Measurements from ENCODE around the gene NOS1.

The NOS1 gene

GRCh38 chr12:117171499-117172162, 189.8 kb downstream of the NOS1 start:
- DNase-seq (ENCODE audit: low spot score), result no peak

- no peak for DNase-seq (ENCODE audit: low spot score)
Observed at GRCh38 chr12:117169548-117169947, 191.9 kb downstream of the NOS1 start.

- DNase-seq (ENCODE audit: low spot score), result no peak
Observed at GRCh38 chr12:117168976-117169375, 192.4 kb downstream of the NOS1 start.

- DNase-seq (ENCODE audit: low spot score), result no peak
Observed at GRCh38 chr12:117167769-117168168, 193.7 kb downstream of the NOS1 start.

- DNase-seq (ENCODE audit: low spot score), result no peak
Observed at GRCh38 chr12:117166107-117166506, 195.3 kb downstream of the NOS1 start.

GRCh38 chr12:117165342-117165741, 196.1 kb downstream of the NOS1 start:
- DNase-seq (ENCODE audit: low spot score), result no peak

- no peak for DNase-seq (ENCODE audit: low spot score)
Observed at GRCh38 chr12:117162633-117163032, 198.8 kb downstream of the NOS1 start.

GRCh38 chr12:117162167-117162539, 199.3 kb downstream of the NOS1 start:
- DNase-seq (ENCODE audit: low spot score), result no peak

GRCh38 chr12:117161460-117162166, 199.8 kb downstream of the NOS1 start:
- no peak for DNase-seq (ENCODE audit: low spot score)

GRCh38 chr12:117159674-117160073, 201.8 kb downstream of the NOS1 start:
- DNase-seq (ENCODE audit: low spot score), result no peak

GRCh38 chr12:117158911-117159553, 202.4 kb downstream of the NOS1 start:
- no peak for DNase-seq (ENCODE audit: low spot score)
